GM12865 (cell line): ENCODE measurements around the gene SLC25A21.
"Not testable (repeated sequence)": the region's sequence is repeated elsewhere in the genome, so short reads cannot be mapped to it uniquely, and the experiment has no call there.

Experiments
- DNase-seq: peaks from one replicate; pipeline ENCODE4 v3.0.0; 2010; ENCODE audit warnings: low read depth
- H3K4me3 ChIP-seq: 2 replicates; pipeline ENCODE4 v1.5.1; 2011; ENCODE audit warnings: mild to moderate bottlenecking, low read depth, low read length, control low read depth
- CTCF ChIP-seq: IDR thresholded peaks from 2 replicates; pipeline ENCODE4 v1.5.1; 2011; ENCODE audit warnings: low read length, control low read depth, low read depth, inconsistent platforms; ENCODE audit not compliant: insufficient read depth; ENCODE audit errors: missing control alignments

Gene SLC25A21

DNA sequence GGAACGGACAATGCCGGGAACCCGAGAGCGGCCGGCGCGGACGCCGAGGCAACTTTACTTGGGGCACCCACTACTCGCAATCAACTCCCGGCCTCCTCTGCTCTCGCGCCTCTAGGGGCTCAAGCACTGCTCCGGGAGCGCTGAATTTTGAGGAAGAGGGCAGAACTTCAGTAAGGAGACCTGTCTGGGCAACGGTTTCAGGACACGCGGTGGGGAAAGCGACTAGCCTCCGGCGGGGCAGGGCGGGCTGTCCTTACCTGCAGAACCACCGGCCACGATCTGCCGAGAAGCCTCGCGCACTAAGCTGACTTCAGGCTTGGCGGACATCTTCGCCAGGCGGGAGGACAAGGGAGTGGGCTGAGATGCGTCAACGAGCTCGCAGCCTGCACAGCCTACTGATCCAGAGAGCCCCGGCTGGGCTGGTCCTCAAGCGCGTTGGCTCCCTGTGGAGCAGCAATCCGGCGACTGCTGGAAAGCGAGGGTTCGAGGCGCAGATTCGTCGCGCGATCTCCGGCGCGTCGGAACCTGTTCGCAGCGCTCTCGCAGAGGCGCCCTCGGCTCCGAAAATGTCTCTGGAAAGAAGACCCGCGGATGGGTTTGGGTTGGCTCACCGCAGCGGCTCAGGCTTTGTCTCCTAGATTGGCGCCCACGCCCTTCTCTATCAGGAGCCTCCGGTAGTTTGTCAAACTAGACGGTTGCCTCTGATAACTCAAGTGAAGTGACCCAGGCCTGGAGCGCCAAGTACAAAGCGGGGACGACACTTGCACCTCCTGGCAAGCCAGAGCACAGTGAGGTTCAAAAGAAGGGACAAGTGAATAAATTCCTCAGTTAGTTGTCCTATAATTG is at the start of gene SLC25A21:
Gene SLC25A21 (minus strand): TSS at position 583 of the 846 bp plus-strand sequence.
- no peak for DNase-seq
- TF ChIP-seq CTCF = no peak
- H3K4me3 ChIP-seq = no peak within 1 kb of the TSS

DNA sequence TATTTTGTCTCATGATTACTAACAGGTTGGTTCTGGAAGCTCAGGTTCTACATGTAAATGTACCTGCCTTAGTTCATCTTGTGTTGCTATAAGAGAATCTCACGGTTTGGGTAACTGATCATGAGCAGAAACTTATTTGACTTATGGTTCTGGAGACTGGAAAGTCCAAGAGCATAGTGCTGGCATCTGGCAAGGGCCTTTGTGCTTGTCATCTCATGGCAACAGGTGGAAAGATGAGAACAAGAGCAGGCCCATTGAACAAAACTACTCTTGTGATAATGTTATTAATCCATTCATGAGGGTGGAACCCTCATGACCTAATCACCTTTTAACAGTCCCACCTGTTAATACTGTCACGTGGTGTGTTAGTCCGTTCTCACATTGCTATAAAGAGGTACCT is 48.7 kb upstream of the SLC25A21 start:
- DNase-seq = no peak
- no peak overlapping the region for H3K4me3 ChIP-seq
- TF ChIP-seq CTCF = no peak

DNA sequence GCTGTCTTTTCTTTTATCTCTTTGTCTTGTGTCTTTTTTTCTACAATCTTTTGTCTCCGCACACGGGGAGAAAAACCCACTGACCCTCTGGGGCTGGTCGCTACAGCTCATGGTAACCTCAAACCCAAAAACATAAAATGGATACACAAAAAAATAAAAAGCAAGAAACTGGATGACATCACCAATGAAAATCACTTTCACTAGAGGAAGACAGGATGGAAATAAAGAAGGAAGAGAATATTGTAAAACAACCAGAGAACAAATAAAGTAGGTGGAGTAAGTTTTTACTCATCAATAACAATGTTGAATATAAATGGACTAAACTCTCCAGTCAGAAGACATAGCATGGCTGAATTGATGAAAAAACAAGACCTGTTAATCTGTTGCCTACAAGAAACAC is 42.9 kb upstream of the SLC25A21 start:
- no peak overlapping the region for H3K4me3 ChIP-seq
- DNase-seq = no peak
- TF ChIP-seq CTCF = no peak

DNA sequence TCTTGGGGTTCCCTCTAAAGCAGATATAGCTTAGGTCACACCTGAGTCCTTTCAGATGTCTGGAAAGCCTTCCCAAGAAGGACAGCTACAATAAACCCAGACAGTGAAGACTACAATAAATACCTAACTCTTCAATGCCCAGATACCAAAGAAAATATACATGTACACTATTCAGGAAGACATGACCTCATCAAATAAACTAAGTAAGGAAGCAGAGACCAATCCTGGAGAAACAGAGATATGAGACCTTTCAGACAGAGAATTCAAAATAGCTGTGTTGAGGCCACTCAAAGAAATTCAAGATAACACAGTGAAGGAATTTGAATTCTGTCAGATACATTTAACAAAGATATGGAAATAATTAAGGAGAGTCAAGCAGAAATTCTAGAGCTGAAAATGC is 40.6 kb upstream of the SLC25A21 start:
- H3K4me3 ChIP-seq = no peak overlapping the region
- DNase-seq = no peak
- TF ChIP-seq CTCF = no peak

DNA sequence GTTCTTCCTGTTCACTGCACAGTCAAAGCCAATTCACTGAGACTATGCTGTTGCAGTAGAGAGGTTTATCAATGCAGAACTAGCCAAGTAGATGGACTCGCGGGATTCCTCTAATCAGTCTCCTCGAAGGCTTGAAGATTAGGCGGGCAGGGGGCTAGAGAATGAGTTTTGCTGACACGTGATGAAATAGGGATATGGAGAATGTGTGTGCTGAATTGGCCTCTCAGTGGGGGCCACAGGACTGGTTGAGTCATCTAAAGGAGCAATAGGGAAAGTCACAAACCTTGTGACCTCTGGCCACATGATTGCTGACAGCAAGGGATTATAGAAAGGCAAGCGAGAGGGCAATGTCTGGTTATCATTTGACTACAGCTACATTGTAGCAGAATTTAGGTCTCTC is 38.0 kb upstream of the SLC25A21 start:
- no peak for TF ChIP-seq CTCF
- no peak overlapping the region for H3K4me3 ChIP-seq
- no peak for DNase-seq

- not testable (repeated sequence) for H3K4me3 ChIP-seq
Measured at GRCh38 chr14:37209617-37210016, 37.2 kb upstream of the SLC25A21 start.

DNA sequence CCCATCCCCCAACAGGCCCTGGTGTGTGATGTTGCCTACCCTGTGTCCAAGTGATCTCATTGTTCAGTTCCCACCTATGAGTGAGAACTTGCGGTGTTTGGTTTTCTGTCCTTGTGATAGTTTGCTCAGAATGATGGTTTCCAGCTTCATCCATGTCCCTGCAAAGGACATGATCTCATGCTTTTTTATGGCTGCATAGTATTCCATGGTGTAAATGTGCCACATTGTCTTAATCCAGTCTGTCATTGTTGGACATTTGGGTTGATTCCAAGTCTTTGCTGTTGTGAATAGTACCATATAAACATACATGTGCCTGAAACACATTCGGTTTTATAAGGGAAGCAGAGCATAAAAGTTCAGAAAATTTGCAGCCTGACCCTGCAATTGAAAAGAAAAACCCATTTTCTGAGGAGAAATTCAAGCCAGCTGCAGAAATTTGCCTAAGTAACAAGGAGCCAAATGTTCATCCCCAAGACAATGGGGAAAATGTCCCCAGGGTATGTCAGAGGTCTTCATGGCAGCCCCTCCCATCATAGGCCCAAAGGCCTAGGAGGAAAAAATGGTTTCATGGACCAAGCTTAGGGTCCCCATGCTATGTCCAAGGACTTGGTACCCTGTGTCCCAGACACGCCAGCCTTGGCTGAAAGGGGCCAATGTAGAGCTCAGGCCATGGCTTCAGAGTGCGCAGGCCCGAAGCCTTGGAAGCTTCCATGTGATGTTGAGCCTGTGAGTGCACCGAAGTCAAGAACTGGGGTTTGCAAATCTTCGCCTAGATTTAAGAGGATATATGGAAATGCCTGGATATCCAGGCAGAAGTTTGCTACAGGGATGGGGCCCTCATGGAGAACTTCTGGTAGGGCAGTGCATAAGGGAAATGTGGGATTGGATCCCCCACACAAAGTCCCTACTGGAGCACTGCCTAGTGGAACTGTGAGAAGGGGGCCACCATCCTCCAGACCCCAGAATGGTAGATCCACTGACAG is 33.5 kb upstream of the SLC25A21 start:
- H3K4me3 ChIP-seq, DNase-seq: not testable (repeated sequence)

More at GRCh38 chr14:37209617-37210016, 37.2 kb upstream of the SLC25A21 start:
- DNase-seq = not testable (repeated sequence)

GRCh38 chr14:37203423-37203822 is 31.0 kb upstream of the SLC25A21 start:
- DNase-seq = no peak
- H3K4me3 ChIP-seq = no peak overlapping the region
- TF ChIP-seq CTCF = no peak
